GM18873 (cell line): ENCODE results near the gene PSMC3.

Source experiments
- ATAC-seq: cut with Tn5 transposase; IDR thresholded peaks from one replicate; pipeline ENCODE4 v1.9.1; 2021; ENCODE audit warnings: mild to moderate bottlenecking, moderate library complexity, moderate number of reproducible peaks; ENCODE audit not compliant: unreplicated experiment, low FRiP score

PSMC3 gene

DNA sequence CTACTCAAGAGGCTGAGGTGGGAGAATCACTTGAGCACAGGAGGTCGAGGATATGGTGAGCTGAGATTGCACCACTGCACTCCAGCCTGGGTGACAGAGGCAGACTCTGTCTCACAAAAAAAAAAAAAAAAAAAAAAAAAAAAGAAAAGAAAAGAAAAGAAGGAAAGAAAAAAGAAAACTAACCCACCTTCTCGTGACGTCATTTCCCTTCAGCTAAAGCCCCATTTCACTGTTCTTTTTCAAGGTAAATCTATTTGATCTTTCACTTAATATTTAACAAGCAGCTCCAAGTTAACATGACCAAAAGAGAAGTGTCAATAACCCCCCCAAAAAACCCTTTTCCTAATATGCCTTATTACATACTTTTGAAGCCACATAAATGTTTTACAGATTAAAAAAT lies 17.6 kb upstream of the PSMC3 start:
- ATAC-seq: no peak

DNA sequence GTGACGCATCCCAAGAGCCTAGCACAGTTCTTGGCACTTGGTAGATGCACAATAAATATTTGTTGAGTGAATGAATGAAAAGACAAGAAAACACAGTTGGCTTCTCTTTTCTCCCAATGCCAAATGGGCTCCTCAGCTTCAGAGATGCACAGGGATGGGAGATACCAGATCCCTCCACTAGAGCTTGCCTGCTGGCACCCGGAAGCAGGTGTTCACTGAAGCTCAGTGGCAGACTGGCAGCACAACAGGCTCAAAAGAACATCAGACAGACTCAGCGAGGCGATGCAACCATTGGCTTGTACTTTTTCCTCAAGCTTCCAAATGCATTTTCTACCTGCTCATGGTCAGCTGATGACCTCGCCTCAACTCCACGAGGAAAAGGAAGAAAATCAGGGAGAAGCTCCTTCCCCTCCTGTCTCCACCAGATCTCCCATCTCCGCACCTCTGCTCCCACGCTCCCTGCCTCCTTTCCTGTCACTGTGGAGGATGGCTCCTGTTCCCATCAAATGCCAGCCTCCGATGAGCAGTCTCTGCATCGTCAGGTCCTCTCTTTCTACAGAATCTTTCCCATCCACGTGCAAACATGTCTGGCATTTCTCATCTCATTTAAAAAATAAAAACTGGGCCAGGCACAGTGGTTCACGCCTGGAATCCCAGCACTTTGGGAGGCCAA lies 16.9 kb upstream of the PSMC3 start:
- no peak for ATAC-seq

DNA sequence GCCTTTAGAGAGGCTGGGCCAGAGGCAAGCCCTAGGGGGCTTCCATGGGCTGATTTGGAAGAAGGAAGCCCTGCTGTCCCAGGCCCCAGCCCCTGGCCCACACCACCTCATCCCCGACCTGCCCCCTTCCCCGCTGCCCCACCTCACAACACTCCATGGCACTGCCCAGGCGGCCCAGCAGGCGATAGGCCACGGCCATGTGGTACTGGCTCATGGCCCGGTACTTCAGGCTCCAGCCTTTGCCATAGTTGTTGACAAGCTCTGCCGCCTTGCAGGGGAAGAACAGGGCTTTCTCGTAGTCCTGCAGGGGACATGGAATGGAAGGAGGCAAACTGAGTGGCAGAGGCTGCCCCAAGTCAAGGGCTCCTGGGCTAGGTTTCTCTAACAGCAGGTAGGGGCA lies 16.3 kb upstream of the PSMC3 start:
- ATAC-seq: no peak

DNA sequence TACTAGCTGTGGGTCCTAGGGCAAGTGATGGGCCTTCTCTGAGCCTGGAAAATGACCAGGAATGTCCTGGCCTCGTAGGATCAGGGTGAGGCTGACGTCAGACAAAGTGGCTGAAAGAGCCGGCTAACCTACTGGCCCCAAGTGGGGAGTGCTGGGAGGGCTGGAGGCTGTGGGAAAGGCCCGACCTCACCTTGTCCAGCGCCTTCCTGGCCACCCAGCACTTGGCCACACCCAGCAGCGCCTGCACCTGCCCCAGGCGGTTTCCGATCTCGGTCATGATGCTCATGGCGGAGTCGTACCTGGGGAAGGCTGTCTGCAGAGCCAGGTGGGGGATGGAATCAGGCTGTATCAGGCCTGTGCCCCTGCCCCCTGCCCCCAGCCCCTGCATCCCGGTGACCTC lies 15.2 kb upstream of the PSMC3 start:
- no peak for ATAC-seq

DNA sequence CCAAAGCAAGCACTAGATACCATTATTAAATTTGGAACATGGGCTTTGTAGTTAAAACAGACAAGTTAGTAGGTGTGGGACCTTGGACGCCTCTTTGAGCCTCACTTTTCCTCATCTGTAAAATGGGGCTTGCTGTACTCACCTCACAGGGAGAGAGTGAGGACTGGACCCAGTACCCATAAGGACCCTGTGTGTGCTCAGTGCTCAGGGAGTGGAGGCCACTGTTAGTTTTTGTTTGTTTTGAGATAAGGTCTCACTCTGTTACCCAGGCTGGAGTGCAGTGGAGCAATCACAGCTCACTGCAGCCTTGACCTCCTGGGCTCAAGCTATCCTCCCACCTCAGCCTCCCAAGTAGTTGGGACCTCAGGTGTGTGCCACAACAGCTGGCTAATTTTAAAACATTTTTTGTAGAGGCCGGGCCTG lies 13.8 kb upstream of the PSMC3 start:
- no peak for ATAC-seq

DNA sequence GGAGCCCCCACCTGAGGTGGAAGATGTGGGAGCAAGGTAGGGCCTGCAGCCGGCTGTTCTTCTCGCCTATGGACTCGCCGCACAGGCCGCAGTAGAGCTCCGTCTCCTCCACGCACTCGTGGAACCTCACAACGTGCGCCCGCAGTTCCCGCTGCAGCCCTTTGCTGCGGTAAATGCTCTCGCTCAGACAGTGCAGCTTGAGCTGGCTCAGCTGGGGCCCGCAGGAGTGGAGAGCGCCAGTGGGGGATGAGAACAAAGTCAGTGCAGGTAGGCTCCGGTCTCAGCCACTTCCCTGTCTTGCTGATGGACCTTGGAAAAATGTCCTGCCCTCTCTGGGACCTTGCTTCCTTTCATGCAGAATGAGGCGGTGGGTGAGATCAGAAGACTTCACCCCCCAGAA lies 12.5 kb upstream of the PSMC3 start:
- ATAC-seq: no peak

DNA sequence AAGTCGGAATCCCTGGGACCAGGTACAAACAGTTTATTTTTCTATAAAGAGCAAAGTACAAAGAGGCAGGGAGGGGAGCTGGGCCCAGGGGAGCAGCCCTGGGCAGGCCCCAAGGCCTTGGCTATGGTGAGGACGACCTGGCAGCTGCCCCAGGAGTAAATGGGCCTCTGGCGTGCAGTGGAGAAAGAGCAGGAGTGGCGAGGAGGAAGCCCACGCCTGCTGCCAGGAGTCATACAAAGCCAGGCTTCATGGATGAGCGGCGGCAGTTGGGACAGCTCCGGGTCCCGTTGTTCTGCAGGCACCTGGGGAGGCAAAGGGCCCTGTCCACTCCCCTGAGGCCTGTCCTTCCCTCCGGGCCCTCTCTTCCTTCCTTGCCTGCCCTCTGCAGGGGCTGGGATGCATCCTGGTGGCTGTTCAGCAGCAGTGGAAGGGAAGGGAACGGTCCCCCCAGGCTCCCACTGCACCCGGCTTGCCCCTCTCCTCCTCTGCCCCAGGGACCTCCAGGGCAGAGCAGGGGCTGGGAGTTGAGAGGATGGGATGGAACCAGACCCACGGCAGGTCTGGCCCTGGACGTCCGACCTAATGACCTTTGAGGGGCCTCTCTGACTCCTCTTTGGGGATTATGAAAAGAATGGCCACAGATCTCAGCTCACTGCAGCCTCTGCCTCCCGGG lies 11.6 kb upstream of the PSMC3 start:
- ATAC-seq: no peak

DNA sequence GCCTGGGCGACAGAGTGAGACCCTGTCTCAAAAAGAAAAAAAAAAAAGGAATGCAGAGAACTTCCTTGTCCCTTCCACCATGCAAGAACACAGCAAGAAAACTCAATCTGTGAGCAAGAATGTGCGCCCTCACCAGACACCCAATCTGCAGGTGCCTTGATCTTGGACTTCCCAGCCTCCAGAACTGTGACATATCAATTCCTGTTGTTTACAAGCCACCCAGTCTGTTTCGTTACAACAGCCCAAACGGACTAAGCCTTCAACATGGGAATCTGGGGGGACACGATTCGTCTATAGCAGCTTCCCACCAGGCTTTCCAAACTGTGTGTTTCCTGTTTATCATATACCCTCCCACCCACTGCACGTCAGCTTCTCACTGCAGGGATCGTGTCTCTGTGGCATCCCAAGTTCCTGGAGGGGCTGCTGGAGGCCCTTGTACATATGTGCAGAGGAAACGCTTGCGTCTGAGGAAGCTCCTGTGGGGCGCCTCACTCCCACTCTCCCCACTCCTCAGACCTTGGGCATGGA lies 11.0 kb upstream of the PSMC3 start:
- no peak for ATAC-seq

DNA sequence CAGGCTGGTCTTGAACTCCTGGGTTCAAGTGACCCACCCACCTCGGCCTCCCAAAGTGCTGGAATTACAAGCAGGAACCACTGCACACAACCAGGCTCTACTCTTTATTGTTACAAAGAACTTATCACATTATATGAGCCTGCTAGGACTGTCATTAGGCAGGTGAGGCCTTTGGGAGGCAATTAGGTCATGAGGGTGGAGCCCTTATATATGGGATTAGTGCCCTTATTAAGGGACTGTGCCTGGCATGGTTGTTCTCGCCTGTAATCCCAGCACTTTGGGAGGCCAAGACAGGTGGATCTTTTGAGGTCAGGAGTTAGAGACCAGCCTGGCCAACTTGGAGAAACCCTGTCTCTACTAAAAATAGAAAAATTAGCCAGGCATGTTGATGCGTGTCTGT lies 10.5 kb upstream of the PSMC3 start:
- ATAC-seq: no peak

DNA sequence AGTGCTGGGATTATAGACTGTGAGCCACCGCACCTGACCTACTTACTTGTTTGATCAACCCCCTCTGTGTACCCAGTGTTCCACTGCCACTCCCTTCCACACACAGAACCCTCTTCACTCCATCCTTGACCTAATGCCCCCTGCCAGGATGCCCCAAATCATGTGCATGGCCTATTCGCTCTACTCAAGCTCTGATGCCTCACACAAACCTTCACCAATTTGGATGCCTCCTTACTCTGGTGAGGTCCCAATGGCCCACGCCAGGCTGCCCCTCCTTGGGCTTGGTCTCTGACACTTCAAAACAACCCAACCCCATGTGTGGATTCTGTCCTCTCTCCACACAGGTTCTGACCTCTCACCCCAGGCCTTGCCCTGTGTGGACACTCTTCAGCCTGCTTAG lies 9.4 kb upstream of the PSMC3 start:
- ATAC-seq: no peak

DNA sequence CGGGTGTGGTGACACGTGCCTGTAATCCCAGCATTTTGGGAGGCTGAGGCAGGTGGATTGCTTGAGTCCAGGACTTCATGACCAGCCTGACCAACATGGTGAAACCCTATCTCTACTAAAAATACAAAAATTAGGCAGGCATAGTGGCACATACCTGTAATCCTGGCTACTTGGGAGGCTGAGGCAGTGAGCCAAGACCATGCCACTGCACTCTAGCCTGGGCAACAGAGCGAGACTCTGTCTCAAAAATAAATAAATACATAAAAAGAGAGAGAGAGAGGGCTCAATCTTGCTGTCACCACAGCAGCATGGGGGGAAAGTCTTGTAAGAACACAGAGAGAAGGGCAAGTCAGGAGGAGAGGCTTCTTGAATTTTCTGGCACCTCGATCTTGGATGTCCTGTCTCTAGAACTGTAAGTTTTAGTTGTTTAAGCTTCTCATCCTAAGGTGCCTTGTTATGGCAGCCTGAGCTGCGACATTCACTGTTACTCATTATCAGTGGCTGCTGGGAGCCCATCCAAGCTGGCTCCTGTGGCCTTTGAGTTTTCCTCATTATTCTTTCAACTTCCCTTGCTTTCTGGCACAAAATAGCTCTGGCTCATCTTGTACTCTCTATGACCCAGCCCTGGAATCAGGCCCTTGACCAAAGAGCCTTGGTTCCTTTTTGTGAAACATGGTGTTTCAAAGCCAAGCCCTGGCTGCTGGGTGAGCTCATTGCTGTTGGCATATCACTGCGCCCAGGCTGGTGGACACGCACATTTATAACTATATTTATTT lies 8.0 kb upstream of the PSMC3 start:
- no peak for ATAC-seq

DNA sequence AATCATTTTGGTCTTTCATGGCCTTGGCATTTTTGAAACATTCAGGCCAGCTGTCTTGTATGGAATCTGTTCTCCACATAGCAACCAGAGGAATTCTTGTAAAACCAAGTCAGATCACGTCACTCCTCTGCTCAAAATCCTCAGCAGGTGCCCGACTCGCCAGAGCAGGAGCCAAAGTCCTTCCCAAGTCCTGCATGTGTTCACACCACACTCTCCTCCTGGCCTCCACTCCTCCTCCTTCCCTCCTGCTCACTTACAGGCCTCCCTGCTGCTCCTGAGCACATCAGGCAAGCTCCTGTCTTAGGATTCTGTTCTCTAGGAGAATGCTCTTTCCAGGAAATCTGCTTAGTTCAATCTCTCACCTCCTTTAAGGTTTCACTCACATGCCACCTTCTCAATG lies 6.9 kb upstream of the PSMC3 start:
- no peak for ATAC-seq

DNA sequence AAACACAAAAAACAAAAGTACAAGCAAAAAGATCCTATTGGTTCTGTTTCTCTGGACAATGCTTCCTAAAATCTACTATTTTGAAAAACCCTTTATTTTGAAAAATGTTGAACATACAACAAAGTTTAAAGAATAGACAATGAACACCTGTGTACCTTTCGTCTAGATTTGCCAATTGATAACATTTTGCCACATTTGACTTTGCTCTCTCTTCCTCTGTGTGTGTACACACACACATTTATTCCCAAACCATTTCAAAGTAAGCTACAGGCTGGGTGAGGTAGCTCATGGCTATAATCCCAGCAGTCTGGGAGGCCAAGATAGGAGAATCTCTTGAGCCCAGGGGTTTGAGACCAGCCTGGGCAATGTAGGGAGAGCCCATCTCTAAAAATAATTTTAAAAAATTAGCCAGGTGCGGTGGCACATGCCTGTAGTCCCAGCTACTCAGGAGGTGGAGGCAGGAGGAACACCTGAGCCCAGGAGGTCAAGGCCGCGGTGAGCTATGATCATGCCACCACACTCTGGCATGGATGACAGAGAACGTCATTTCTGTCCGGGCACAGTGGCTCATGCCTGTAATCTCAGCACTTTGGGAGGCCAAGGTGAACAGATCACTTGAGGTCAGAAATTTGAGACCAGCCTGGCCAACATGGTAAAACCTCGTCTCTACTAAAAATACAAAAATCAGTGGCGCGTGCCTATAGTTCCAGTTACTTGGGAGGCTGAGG lies 5.3 kb upstream of the PSMC3 start:
- no peak for ATAC-seq

DNA sequence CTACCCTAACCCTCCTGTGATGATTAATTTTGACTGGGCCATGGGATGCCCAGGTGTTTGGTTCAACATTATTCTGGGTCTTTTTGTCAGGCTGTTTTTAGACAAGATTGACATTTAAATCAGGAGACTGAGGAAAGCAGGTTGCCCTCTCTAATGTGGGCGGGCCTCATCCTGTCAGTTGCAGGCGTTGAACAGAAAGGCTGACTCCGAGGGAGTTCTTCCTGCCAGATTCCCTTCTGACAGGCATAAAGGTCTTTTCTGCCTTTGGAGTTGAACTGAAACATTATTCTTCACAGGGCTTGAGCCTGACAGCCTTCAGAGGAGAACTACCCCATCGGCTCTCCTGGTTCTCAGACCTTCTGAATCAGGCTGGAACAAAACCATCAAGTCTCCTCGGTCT lies 4.3 kb upstream of the PSMC3 start:
- ATAC-seq: no peak

DNA sequence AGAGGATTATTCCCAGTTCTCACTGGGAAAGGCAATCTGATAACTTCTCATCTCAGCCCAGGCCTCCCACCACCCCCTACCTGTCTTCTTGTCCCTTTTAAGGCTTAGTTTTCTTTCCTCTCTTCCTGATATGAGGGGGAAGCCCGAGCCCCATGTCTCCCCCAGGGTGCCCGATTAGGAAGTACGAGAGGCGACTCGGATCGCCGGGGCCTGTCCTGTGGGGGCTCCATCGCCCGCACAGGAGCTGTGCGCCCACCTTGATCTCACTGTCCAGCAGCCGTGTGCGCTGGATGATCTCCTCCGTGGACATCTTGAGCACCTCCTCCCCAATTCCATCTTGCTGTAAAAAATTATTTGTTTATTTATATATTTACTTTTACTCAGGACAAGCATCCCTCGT lies 628 bp downstream of the PSMC3 start:
- ATAC-seq: no peak

DNA sequence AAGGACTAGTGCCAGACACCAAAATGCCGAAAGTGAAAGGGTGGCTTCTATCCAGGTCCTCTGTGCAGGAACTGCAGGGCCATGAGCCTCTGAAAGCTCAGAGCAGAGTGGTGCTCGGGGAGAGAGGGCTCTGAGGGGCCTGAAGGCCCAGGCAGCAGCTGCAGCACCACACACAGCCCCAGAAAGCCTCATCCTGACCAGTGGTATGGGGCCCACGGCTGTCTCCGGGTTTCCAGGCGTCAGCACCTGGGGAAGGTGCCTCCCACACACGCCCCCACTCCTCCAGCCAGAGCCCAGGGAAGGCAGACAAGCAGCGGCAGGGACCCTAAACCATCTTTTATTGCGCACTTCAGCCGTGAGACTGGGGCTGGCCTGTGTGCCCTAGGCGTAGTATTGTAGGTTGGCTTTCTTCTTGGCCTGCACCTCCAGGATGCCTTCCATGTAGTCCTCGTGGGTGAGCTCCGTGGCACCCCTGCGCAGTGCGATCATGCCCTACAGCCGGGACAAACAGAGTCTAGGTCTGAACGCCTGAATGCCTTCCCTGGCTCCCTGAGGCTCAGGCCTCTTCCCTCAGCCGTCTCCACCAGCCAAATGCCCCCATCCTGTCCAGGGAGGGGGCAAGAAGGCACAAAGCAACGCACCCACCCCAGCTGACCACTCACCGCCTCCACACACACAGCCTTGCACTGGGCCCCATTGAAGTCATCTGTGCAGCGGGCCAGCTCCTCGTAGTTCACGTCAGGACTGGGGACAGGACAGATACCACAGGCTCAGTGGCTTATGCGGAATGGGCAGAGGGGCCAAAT lies 7.6 kb downstream of the PSMC3 start:
- ATAC-seq: no peak

DNA sequence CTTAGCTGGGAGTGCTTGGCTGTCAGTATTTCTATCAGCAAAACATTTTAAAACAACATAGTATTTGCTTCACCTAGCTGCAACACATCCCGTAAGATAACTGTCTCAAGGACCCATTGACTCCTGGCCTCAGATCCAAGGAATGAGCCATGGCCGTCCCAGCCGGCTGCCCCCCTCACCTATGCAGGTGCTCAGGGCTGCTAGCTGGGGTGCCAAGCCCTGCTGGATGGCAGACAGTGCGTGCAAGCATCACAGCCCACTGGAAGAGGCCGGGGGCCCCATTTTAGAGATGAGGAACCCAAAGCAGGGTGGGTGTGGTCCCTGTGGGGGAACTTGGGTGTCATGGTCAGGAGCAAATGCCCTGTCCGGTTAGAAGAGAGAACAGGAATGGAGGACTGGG lies 8.5 kb downstream of the PSMC3 start:
- ATAC-seq: no peak

DNA sequence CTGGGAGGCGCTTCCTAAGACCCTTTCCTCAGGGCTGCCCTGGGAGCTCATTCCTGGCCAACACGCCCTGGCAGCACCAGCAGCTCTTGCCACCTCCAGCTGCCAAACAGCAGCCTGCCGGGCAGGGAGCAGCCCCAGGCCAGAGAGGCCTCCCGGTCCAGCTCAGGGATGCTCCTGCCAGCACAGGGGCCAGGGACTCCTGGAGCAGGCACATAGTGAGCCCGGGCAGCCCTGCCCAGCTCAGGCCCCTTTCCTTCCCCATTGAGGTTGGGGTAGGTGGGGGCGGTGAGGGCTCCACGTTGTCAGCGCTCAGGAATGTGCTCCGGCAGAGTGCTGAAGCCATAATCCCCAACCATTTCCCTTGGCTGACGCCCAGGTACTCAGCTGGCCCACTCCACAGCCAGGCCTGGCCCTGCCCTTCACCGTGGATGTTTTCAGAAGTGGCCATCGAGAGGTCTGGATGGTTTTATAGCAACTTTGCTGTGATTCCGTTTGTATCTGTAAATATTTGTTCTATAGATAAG lies 10.2 kb downstream of the PSMC3 start:
- ATAC-seq: no peak

DNA sequence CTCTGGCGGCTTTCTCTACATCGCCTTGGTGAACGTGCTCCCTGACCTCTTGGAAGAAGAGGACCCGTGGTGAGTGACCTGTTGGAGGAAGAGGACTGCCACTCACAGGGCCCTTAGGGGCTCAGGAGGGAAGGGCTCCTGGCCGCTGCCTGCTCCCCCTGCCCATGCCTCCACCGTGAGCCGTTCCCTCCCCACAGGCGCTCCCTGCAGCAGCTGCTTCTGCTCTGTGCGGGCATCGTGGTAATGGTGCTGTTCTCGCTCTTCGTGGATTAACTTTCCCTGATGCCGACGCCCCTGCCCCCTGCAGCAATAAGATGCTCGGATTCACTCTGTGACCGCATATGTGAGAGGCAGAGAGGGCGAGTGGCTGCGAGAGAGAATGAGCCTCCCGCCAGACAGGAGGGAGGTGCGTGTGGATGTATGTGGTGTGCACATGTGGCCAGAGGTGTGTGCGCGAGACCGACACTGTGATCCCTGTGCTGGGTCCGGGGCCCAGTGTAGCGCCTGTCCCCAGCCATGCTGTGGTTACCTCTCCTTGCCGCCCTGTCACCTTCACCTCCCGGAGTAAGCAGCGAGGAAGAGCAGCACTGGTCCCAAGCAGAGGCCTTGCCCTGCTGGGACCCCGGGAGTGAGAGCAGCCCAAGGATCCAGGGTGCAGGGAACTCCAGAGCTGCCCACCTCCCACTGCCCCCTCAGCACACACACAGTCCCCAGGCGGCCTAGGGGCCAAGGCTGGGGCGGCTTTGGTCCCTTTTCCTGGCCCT lies 11.0 kb downstream of the PSMC3 start:
- no peak for ATAC-seq
